ENCODE data around the gene MYO5B.
"Not testable (repeated sequence)": the region's sequence is repeated elsewhere in the genome, so short reads cannot be mapped to it uniquely, and the experiment has no call there.

The MYO5B gene

DNA sequence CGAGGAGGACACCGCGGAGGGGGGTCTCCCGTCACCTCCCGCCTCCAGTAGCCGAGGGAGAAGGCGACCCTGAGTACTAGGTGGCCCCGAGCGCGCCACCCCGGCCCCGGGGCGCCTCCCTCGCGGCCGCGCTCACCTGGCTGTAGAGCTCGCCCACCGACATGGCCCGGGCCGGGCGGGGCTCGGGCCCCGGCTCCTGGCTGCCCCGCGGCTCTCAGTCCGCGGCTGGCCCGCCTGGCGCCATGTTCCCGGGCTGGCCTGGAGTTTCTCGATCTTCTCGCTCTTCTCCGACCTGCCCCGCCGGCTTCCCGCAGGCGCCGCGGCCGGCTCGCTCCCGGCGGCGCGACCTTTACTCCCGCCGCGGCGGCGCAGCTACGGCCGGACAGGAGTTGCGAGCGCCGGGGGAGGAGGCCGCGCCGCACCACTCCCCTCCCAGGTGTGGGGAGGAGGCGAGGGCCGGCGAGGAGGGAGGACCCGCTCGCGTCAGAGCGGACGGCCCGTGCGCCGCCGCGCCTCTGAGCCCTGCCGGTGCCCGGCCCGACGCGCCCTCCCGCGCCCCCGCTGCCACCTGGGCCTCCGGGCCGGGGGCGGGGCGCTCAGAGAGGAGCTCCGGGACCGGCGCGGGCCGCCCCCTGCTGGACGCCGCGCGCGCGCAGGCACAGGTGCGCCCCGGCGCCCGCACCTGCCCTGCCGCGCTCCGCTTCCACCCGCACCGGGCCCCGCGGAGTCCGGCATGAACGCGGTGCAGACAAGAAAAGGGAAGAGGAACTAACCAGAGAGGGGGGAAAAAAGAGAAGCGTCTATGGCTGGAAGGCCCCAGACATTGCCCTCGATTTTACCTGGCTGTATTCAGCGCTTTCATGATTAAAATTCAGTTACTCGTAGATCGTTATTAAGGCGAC lies at the start of gene MYO5B:
Gene MYO5B, minus strand, starts transcription at position 517 of the 902 bp plus-strand sequence. Its CDS starts 354 bp downstream, at position 163.
- no peak for DNase-seq (ENCODE audit: low spot score)

DNA sequence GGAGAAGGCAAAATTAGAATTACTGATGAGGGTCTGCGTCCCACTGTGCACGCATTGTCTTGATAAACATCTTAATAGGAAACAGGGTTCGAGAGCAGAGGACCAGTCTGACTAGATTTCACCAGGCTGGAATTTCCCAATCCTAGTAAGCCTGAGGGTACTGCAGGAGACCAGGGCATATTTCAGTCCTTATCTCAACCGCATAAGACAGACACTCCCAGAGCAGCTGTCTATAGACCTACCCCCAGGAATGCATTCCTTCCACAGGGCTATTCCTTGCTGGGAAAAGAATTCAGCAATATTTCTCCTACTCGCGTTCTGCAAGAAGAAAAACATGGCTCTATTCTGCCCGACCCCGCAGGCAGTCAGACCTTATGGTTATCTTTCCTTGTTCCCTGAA lies 46.8 kb upstream of the MYO5B start:
- DNase-seq (ENCODE audit: low spot score), result not testable (repeated sequence)

DNA sequence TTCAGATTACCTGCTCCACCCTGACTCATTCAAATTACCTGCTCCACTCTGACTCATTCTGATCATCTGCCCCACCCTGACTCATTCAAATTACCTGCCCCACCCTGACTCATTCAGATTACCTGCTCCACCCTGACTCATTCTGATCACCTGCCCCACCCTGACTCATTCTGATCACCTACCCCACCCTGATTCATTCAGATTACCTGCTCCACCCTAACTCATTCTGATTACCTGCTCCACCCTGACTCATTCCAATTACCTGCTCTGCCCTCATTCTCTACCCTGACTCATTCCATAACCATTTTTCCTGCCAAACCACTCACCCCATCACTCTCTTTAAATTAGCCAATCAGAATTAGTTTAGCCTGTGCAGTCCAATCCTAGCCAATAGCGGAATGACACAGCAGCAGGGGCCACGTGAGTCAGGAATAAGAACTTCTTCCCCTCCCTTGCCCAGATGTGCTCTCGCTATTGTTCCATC lies 45.2 kb upstream of the MYO5B start:
- DNase-seq (ENCODE audit: low spot score), result peak; percentile 46

DNA sequence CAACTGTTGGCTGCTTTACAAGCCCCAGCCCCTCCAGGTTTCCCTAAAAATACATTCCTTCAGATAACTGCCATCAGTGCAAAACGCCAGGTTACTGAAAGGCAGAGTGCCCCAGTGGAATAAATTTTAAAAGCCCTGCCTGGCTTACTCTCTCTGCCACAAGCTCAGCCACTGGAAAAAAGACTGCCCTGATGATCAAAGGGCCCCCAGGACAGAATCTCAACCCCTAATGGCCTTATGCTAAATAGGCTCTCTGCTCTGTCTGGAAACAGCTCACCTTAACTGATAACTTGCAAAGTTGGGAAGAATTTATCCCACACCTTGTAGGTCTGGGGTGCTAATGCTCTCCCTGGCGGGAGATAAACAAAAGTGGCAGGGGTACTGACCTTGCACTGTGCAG lies 37.5 kb upstream of the MYO5B start:
- DNase-seq (ENCODE audit: low spot score), result no peak

DNA sequence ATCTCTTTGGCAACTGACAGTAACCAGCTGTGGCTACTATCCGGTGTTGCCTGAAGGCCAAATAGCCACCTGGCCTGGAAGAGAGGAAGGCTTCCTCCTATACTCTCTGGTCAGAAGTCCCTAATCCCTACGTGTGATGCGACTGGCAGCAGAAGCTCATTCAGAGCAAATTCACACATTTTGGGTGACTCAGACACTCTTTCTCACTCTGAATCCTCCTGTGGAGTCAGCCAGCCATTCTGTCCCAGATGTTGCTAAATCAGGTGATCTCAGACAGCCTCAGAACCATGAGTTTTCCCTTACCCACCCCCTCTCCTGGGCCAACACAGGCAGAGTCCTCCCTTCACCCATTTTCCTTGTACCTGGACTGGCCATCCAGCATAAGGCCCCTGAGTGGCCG lies 36.7 kb upstream of the MYO5B start:
- DNase-seq (ENCODE audit: low spot score), result peak; percentile 67

DNA sequence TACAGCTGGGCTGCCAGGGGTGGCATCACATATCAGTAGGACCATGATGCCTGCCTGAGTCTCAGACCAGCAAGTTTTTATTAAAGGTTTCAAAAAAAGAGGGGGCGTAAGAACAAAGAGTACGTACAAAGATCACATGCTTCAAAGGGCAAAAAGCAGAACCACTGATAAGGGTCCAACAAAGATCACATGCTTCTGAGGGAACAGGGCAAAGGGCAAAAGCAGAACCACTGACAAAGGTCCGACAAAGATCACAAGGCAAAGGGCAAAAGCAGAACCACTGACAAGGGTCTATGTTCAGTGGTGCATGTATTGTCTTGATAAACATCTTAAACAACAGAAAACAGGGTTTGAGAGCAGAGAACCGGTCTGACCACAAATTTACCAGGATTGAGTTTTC lies 25.3 kb upstream of the MYO5B start:
- DNase-seq (ENCODE audit: low spot score), result not testable (repeated sequence)

DNA sequence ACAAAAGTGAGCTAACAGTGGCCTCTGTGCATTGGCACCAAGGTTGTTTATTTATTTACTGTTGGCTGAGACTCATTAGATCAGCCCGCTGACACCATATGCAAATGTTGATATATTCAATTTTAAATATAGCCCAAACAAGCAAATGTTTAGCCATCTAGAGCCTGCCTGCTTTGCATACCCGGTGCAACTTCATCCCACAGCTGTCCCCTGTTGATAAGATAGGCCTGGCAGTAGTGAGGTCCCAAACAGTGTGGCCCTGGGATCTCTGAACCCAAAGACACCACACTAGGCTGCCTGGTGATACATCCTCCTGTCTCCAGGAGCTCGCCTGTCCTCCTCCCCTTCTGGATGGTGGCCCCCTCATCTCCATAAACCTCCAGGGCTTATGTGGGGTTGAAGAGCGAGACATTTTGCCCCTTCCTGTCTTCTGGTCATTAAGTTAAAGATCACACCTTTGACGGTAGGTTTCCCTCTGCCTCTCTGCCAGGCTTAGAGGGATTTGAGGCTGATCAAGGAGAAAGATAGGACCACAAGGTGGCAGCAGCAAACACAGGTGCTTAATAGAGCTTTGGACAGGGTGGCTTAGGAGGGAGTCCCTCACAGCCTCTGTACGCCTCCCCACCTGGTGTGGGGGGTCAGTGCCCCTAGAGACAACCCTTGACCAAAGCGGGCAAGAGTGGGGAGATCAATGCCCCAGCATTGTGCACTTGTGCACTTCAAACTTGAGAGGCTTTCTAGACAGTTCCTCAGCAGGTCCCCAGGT lies 23.7 kb upstream of the MYO5B start:
- DNase-seq (ENCODE audit: low spot score), result peak; percentile 5

DNA sequence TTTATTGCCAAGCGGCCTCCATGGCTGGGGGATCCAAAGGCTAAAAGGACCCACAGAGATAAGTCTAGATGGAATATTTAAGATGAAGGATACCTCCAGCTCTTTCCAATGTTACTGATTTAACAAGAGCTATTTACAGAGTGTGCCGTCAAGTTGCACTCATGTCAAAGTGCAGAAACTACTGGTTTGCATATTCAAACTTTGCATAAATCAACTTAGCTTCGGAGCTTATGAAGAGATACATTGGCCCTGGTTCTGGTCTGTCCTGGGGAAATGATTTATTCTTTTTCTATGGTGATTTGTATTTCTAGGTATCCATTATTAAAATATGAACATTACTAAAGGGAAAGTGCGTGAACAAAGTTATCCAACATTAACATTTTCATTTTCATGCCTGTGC lies 14.4 kb upstream of the MYO5B start:
- no peak for DNase-seq (ENCODE audit: low spot score)

GRCh38 chr18:50207722-50208121 lies 12.8 kb upstream of the MYO5B start:
- no peak for DNase-seq (ENCODE audit: low spot score)

DNA sequence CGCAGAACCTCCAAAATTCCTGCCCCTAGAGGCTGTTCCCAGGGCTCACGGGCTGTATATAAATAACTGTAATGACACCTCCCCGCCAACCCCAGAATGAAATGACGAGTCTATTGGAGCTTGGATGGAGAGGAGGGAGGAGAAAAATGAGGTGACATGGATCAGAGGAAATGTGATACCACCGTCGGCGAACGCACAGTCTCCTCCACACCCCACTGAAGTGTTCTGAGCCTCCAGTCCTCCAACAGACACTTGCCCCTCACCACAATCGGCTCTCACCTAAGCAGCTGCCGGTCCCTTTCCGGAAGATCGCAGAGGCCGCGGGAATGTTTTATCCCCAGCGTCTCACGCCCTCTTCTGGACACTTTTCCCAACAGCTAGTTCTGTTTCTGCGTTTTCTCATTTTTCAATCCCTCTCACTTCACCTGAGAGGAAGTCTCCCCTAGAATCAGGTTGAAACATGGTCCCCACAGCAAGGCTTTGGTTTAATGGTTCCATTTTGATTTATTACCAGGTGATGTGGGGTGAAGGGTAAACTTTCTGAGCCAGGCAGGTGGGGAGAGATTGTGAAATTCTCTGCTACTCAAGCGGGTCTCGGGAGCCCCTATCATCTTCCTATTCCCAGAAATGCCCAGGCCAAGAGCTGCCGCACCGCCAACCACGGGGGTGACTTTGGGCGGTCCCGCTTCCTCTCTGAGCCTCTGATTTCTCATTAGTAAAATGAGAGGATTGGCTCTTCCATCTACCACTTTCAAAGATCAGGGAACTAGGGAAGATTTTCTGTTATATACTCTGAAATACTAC lies 9.1 kb upstream of the MYO5B start:
- peak; percentile 20 for DNase-seq (ENCODE audit: low spot score)

DNA sequence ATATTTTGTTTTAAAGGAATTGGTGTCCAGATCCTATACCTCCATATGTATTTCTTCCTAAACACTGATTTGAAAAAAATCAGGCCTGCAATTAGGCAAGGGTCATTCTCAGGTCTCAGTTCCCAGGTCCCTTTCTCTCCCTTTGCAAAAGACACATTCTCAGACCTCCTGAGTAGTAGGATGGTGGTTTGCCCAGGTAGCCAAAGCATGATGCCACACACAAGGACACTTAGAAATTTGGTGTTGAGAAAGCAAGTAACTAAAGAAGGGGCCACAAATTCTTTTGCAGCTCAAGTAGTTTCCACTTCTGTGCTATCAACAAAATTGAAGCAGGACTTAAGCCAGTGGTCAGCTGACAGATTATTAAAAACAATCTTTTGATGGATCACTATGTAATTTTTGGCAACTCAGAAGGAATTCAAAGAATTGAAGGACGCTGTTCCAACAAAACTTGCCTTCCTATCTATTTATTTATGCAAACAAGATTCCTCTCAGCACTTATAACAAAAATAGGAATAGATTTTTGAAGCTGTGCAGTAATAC lies 6.6 kb upstream of the MYO5B start:
- no peak for DNase-seq (ENCODE audit: low spot score)

GRCh38 chr18:50199921-50200320 lies 5.0 kb upstream of the MYO5B start:
- DNase-seq (ENCODE audit: low spot score), result no peak

DNA sequence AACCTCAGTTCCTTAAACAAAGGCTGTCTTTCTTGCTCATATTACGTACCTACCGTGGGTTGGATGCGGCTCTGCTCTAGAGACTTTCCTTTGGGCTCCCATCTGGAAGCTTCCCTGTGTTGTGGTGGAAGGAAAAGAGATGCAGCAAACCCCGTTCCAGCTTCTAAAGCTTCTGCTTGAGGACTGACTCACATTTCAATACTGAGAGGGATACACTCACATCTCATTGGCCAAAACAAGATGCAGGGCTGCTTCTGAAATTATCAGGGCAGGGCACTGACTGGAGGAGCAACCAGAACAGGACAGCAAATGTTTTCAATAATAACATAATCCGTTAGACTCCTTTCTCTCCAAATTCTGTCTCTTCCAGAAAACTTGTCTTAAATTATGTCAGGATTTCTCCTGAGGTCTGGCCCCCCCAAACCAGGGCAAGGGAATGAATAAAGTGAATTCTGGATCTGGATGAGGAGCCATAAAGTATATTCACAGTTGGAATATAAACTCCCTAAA lies 4.5 kb upstream of the MYO5B start:
- no peak for DNase-seq (ENCODE audit: low spot score)

GRCh38 chr18:50196261-50196660 lies 1.3 kb upstream of the MYO5B start:
- no peak for DNase-seq (ENCODE audit: low spot score)

DNA sequence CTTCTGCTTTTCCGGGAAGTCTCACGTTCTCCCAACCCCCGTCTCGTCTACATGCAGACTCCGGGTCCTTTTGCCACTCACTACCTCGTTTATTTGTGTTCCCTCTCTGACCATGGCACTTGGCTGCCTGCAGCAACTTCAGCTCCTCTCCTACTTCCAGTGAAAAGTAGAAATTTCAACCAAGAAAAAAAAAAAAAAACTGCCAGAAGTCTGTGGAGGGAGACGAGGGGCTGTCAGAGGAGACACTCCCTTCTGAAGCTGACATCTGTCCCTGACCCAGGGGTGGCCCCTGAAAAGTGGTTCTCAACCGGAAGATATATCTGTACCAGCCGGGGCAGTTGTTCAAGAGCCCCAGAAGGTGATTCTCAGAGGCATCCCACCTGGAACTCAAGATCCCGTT lies 742 bp upstream of the MYO5B start:
- DNase-seq (ENCODE audit: low spot score), result no peak

GRCh38 chr18:50193796-50194630 lies 934 bp downstream of the MYO5B start:
- DNase-seq (ENCODE audit: low spot score), result no peak

- no peak for DNase-seq (ENCODE audit: low spot score)
Measured at GRCh38 chr18:50192995-50193795, 1.8 kb downstream of the MYO5B start.

DNA sequence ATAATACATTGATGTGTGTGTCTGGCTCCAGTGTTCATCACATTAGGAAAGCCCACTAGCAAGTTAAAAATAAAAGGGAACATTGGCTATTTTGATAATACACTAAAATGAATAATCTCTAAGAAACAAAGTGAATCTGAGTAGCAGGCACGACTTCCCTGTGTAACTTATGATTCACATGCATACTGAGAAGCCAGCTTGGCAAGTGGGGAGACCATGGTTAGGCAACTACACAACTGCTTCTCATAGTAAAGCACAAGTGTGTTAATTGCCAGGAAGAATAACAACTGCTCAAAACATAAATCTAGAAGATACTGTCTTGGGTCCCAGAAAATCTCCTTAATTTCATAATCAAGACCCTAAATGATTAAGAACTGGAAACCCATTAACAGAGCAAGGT lies 4.0 kb downstream of the MYO5B start:
- no peak for DNase-seq (ENCODE audit: low spot score)

DNA sequence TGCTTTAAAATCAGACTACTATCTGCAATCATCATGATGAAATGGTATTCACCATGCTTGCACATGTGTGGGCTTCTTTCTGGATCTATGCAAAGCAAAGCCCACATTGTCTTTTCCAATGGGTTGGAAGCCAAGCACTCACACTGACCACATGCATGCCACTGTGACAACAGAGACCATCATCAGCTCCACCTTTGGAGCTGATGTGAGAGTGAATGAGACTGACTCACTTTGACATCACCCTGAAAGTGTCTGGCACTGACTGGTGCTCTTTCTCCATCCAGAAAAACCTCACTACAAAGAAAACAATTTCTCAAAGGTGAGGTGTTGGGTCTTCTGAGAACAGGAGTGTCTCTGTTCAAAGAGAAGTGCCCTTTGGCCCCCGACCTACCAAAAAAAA lies 4.7 kb downstream of the MYO5B start:
- peak; percentile 45 for DNase-seq (ENCODE audit: low spot score)

- DNase-seq (ENCODE audit: low spot score), result no peak
Measured at GRCh38 chr18:50189160-50189559, 5.8 kb downstream of the MYO5B start.
